K562 (cell line): ENCODE data around the gene PLEKHH3. TPM values are rescaled to one million over a fixed set of nuclear protein-coding genes. Genes with fewer than 3 reads are reported as not detected.

Experiments
- AFF4 ChIP-seq: sonication (generic); formaldehyde crosslinking; IDR thresholded peaks from 2 replicates; pipeline ENCODE4 v1.8.0; 2023; ENCODE audit warnings: mild to moderate bottlenecking, missing genetic modification reagents
- ELF4 ChIP-seq: fragments of 450-650 bp; formaldehyde crosslinking; IDR thresholded peaks from 2 replicates; pipeline ENCODE4 v1.4.0; 2022; ENCODE audit warnings: missing genetic modification characterization
- ERF ChIP-seq: fragments of 450-650 bp; formaldehyde crosslinking; IDR thresholded peaks from 2 replicates; pipeline ENCODE4 v1.4.0; 2020; ENCODE audit warnings: mild to moderate bottlenecking, mixed read lengths
- ETV1 ChIP-seq: fragments of 450-650 bp; conservative IDR thresholded peaks from 2 replicates; pipeline ENCODE4 v1.6.1; 2016; ENCODE audit warnings: missing genetic modification characterization, control low read depth, low read depth, missing compliant biosample characterization
- FOXJ2 ChIP-seq: fragments of 200-800 bp; sonication (Bioruptor generic); IDR thresholded peaks from 2 replicates; pipeline ENCODE4 v1.6.1; 2016; ENCODE audit warnings: missing genetic modification characterization, missing compliant biosample characterization
- GATAD2A ChIP-seq: fragments of 450-650 bp; IDR thresholded peaks from 2 replicates; pipeline ENCODE4 v1.6.1; 2017
- GATAD2B ChIP-seq: fragments of 450-650 bp; IDR thresholded peaks from 2 replicates; pipeline ENCODE4 v1.6.1; 2017; ENCODE audit warnings: mild to moderate bottlenecking, borderline replicate concordance
- KDM1A ChIP-seq, 2 experiments: fragments of 450-650 bp; IDR thresholded peaks; 2 replicates each; pipeline ENCODE4 v1.6.1; 2016; ENCODE audit warnings: mild to moderate bottlenecking in 2 of 2
- KDM2B ChIP-seq: fragments of 250-450 bp; sonication (Bioruptor Pico); IDR thresholded peaks from 2 replicates; pipeline ENCODE4 v1.8.0; 2021; ENCODE audit warnings: mild to moderate bottlenecking, moderate library complexity
- MED1 ChIP-seq: sonication (generic); formaldehyde crosslinking; IDR thresholded peaks from 2 replicates; pipeline ENCODE4 v1.8.1; 2023; ENCODE audit warnings: missing genetic modification reagents, borderline replicate concordance
- POLR2B ChIP-seq: fragments of 450-650 bp; IDR thresholded peaks from 2 replicates; pipeline ENCODE4 v1.6.1; 2018; ENCODE audit warnings: low read depth; ENCODE audit not compliant: partially characterized antibody
- PTBP1 ChIP-seq: fragments of 200-400 bp; formaldehyde crosslinking; IDR thresholded peaks from 2 replicates; pipeline ENCODE4 v1.6.1; 2017; ENCODE audit warnings: low read depth, low read length
- SMAD3 ChIP-seq: fragments of 450-650 bp; formaldehyde crosslinking; conservative IDR thresholded peaks from 2 replicates; pipeline ENCODE4 v1.4.0; 2020; ENCODE audit warnings: mild to moderate bottlenecking
- SMARCE1 ChIP-seq: fragments of 450-650 bp; IDR thresholded peaks from 2 replicates; pipeline ENCODE4 v1.7.1; 2016; ENCODE audit warnings: mild to moderate bottlenecking
- SP1 ChIP-seq: sonication (generic); formaldehyde crosslinking; IDR thresholded peaks from 2 replicates; pipeline ENCODE4 v1.8.1; 2022; ENCODE audit warnings: mild to moderate bottlenecking, missing genetic modification reagents
- SRSF3 ChIP-seq: fragments of 200-400 bp; formaldehyde crosslinking; IDR thresholded peaks from 2 replicates; pipeline ENCODE4 v1.6.1; 2016; ENCODE audit warnings: mild to moderate bottlenecking, low read length, moderate library complexity; ENCODE audit not compliant: insufficient read depth
- TAF1 ChIP-seq: IDR thresholded peaks from 2 replicates; pipeline ENCODE4 v1.6.1; 2011; ENCODE audit warnings: mild to moderate bottlenecking, low read length, moderate library complexity; ENCODE audit not compliant: insufficient read depth, control insufficient read depth, severe bottlenecking; ENCODE audit errors: extremely low read depth
- TSC22D4 ChIP-seq: fragments of 450-650 bp; IDR thresholded peaks from 2 replicates; pipeline ENCODE4 v1.6.1; 2016; ENCODE audit warnings: missing genetic modification characterization, missing biosample characterization, control low read depth
- ZBTB7A ChIP-seq: IDR thresholded peaks from 2 replicates; pipeline ENCODE4 v1.6.1; 2011; ENCODE audit warnings: low read depth, mild to moderate bottlenecking, low read length, moderate library complexity, borderline replicate concordance; ENCODE audit not compliant: control insufficient read depth
- ZC3H4 ChIP-seq: sonication (generic); formaldehyde crosslinking; IDR thresholded peaks from 2 replicates; pipeline ENCODE4 v1.9.0; 2021; ENCODE audit warnings: missing genetic modification reagents, borderline replicate concordance
- polyA plus RNA-seq, 8 experiments: library from polyadenylated mRNA; depleted of rRNA in 4 of 8; stranded (reverse) in 5 of 8; unstranded in 3 of 8; fragments of >200 nt; fragmentation: Nextera tagmentation in 2 of 8; fragmentation: Illumina TruSeq in 1 of 8; extraction: Ambion mirVana in 2 of 8; extraction: Trizol in 1 of 8; gene quantifications; 2 replicates each; pipeline versions ENCODE4 v1.2.1 to v1.2.3, GENCODE V29; 2011 to 2014; ENCODE audit warnings: inconsistent platforms in 1 of 8, missing spikeins in 1 of 8
- total RNA-seq, 7 experiments: library from RNA; depleted of rRNA in 6 of 7; stranded (reverse); fragments of >200 nt in 6 of 7; fragmentation: Illumina TruSeq in 2 of 7; extraction: Trizol in 2 of 7; gene quantifications; 2 replicates each; pipeline versions ENCODE4 v1.2.1 to v1.2.3, GENCODE V29; 2011 to 2021; ENCODE audit warnings: low replicate concordance in 1 of 7
- TF ChIP-seq, protein P1 (sequence below): fragments of 250-450 bp; sonication (Bioruptor Pico); IDR thresholded peaks from 2 replicates; pipeline ENCODE4 v1.5.1; 2021; ENCODE audit warnings: mild to moderate bottlenecking
- TF ChIP-seq, protein P2 (sequence below): fragments of 450-650 bp; IDR thresholded peaks from 2 replicates; pipeline ENCODE4 v1.6.1; 2016; ENCODE audit warnings: antibody characterized with exemption

PLEKHH3 gene
- total and polyA plus RNA-seq, 9 of the 15 experiments (the other 6 are each of a cell fraction or from before 2014, with no cell fraction given), result 0.58 to 34.5 (median 5.0) TPM

DNA sequence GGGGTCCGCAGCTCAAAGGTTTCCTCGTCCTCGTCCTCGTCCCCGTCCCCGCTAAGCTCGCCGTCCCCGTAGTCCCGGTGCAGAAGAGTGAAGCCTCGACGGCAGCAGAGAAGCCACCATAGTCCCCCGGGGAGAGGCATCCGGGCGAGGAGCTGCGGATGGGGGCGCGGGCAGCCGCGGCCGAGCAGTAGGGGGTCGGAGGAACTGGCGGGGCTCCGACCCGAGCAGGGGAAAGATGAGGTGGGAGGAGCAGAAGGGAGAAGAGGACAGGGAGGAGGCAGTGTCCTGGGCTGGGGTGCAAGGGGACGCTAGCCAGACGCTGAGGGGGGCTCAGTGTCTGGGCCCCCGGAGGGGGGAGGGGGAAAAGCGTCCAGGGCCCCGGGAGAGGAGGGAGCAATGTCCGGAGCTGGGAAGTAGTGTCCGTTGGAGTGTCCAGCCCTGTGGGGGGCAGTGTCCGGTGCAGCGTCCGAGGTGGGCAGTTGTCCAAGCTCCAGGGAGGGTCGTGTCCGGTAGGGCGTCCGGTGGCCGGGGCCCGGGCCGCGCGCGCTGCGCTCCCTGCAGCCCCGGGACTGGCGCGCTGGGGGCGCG is at the start of gene PLEKHH3 (continued):
- TF ChIP-seq ETV1 (tag), result 0 out of 2 replicates have a peak, but pooled peaks have one; percentile 53
- TF ChIP-seq ELF4 (CRISPR knock-in tag), result no peak
- TF ChIP-seq SMAD3, result no peak
- peak; percentile 91 for TF ChIP-seq ZBTB7A
- 0 out of 2 replicates have a peak, but pooled peaks have one; percentile 13 for TF ChIP-seq PTBP1
- TF ChIP-seq ZC3H4 (CRISPR knock-in tag), result no peak
- TF ChIP-seq SRSF3, result 0 out of 2 replicates have a peak, but pooled peaks have one; percentile 32
- TF ChIP-seq SMARCE1, result peak; percentile 54
- TF ChIP-seq KDM2B (CRISPR knock-in tag), result no peak
- TF ChIP-seq GATAD2B, result peak; percentile 48; the same call in 1 of the 2 replicates
- TF ChIP-seq, protein P1, sequence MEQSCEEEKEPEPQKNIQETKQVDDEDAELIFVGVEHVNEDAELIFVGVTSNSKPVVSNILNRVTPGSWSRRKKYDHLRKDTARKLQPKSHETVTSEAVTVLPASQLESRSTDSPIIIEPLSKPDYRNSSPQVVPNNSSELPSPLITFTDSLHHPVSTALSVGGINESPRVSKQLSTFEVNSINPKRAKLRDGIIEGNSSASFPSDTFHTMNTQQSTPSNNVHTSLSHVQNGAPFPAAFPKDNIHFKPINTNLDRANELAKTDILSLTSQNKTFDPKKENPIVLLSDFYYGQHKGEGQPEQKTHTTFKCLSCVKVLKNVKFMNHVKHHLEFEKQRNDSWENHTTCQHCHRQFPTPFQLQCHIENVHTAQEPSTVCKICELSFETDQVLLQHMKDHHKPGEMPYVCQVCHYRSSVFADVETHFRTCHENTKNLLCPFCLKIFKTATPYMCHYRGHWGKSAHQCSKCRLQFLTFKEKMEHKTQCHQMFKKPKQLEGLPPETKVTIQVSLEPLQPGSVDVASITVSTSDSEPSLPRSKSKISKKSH (CRISPR knock-in tag), result no peak
- no peak for TF ChIP-seq AFF4 (CRISPR knock-in tag)
- TF ChIP-seq TAF1, result peak; percentile 32
- TF ChIP-seq MED1 (CRISPR knock-in tag), result no peak
- peak; percentile 53 for TF ChIP-seq POLR2B
- no peak for TF ChIP-seq ERF (CRISPR knock-in tag)
- TF ChIP-seq, protein P2, sequence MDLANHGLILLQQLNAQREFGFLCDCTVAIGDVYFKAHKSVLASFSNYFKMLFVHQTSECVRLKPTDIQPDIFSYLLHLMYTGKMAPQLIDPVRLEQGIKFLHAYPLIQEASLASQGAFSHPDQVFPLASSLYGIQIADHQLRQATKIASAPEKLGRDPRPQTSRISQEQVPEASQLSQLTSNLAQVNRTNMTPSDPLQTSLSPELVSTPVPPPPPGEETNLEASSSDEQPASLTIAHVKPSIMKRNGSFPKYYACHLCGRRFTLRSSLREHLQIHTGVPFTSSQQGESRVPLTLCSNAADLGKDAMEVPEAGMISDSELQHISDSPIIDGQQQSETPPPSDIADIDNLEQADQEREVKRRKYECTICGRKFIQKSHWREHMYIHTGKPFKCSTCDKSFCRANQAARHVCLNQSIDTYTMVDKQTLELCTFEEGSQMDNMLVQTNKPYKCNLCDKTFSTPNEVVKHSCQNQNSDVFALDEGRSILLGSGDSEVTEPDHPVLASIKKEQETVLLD, result peak; percentile 81
- TF ChIP-seq SP1 (CRISPR knock-in tag), result 0 out of 2 replicates have a peak, but pooled peaks have one; percentile 0
- no peak for TF ChIP-seq TSC22D4 (tag)
- TF ChIP-seq KDM1A (IDR thresholded peaks at IDR 0.05), result peak in 1 of 2 experiments; percentile 77; a peak in 2 of 4 replicates
- TF ChIP-seq FOXJ2 (tag), result peak; percentile 54; the same call in 1 of the 2 replicates
- TF ChIP-seq GATAD2A, result peak; percentile 91
